Measurements from ENCODE around the gene PAXX. TPM values are rescaled to one million over a fixed set of nuclear protein-coding genes. Genes with fewer than 3 reads are reported as not detected.

The PAXX gene
- total and polyA plus RNA-seq, 9 of the 15 experiments (the other 6 are each of a cell fraction or from before 2014, with no cell fraction given) = 1.2 to 175 (median 38.5) TPM

- TF ChIP-seq, protein P1, sequence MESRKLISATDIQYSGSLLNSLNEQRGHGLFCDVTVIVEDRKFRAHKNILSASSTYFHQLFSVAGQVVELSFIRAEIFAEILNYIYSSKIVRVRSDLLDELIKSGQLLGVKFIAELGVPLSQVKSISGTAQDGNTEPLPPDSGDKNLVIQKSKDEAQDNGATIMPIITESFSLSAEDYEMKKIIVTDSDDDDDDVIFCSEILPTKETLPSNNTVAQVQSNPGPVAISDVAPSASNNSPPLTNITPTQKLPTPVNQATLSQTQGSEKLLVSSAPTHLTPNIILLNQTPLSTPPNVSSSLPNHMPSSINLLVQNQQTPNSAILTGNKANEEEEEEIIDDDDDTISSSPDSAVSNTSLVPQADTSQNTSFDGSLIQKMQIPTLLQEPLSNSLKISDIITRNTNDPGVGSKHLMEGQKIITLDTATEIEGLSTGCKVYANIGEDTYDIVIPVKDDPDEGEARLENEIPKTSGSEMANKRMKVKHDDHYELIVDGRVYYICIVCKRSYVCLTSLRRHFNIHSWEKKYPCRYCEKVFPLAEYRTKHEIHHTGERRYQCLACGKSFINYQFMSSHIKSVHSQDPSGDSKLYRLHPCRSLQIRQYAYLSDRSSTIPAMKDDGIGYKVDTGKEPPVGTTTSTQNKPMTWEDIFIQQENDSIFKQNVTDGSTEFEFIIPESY (CRISPR knock-in tag; IDR thresholded peaks at IDR 0.05) = no peak
- TF ChIP-seq ATF2 (CRISPR knock-in tag; IDR thresholded peaks at IDR 0.05) (no peak), BACH1 (tag; IDR thresholded peaks at IDR 0.05) (no peak), WHSC1 (IDR thresholded peaks at IDR 0.05; ENCODE audit: low read length) (no peak), SFPQ (IDR thresholded peaks at IDR 0.05; ENCODE audit: low read depth, low read length) (no peak), CBX3 (IDR thresholded peaks at IDR 0.05; ENCODE audit: borderline replicate concordance in 1 of 2, low read length in 2 of 2) (no peak), NFIC (IDR thresholded peaks at IDR 0.05) (peak; percentile 22; the same call in 1 of the 2 replicates)
- TF ChIP-seq, protein P2, sequence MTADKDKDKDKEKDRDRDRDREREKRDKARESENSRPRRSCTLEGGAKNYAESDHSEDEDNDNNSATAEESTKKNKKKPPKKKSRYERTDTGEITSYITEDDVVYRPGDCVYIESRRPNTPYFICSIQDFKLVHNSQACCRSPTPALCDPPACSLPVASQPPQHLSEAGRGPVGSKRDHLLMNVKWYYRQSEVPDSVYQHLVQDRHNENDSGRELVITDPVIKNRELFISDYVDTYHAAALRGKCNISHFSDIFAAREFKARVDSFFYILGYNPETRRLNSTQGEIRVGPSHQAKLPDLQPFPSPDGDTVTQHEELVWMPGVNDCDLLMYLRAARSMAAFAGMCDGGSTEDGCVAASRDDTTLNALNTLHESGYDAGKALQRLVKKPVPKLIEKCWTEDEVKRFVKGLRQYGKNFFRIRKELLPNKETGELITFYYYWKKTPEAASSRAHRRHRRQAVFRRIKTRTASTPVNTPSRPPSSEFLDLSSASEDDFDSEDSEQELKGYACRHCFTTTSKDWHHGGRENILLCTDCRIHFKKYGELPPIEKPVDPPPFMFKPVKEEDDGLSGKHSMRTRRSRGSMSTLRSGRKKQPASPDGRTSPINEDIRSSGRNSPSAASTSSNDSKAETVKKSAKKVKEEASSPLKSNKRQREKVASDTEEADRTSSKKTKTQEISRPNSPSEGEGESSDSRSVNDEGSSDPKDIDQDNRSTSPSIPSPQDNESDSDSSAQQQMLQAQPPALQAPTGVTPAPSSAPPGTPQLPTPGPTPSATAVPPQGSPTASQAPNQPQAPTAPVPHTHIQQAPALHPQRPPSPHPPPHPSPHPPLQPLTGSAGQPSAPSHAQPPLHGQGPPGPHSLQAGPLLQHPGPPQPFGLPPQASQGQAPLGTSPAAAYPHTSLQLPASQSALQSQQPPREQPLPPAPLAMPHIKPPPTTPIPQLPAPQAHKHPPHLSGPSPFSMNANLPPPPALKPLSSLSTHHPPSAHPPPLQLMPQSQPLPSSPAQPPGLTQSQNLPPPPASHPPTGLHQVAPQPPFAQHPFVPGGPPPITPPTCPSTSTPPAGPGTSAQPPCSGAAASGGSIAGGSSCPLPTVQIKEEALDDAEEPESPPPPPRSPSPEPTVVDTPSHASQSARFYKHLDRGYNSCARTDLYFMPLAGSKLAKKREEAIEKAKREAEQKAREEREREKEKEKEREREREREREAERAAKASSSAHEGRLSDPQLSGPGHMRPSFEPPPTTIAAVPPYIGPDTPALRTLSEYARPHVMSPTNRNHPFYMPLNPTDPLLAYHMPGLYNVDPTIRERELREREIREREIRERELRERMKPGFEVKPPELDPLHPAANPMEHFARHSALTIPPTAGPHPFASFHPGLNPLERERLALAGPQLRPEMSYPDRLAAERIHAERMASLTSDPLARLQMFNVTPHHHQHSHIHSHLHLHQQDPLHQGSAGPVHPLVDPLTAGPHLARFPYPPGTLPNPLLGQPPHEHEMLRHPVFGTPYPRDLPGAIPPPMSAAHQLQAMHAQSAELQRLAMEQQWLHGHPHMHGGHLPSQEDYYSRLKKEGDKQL (CRISPR knock-in tag; IDR thresholded peaks at IDR 0.05; ENCODE audit: borderline replicate concordance) = no peak
- TF ChIP-seq, protein P3, sequence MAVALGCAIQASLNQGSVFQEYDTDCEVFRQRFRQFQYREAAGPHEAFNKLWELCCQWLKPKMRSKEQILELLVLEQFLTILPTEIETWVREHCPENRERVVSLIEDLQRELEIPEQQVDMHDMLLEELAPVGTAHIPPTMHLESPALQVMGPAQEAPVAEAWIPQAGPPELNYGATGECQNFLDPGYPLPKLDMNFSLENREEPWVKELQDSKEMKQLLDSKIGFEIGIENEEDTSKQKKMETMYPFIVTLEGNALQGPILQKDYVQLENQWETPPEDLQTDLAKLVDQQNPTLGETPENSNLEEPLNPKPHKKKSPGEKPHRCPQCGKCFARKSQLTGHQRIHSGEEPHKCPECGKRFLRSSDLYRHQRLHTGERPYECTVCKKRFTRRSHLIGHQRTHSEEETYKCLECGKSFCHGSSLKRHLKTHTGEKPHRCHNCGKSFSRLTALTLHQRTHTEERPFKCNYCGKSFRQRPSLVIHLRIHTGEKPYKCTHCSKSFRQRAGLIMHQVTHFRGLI (CRISPR knock-in tag; IDR thresholded peaks at IDR 0.05) = no peak
These were observed 3.6 kb downstream of the PAXX start (continued) for GRCh38 chr9:136995772-136996311.

All from K562 (cell line).